Glutamatergic neuron (in vitro differentiated cells): ENCODE results near the gene ZNF75A. TPM values are rescaled to one million over a fixed set of nuclear protein-coding genes. Genes with fewer than 3 reads are reported as not detected.

ENCODE experiments used
- DNase-seq: peaks from one replicate; pipeline ENCODE4 v3.0.0; 2022
- H3K27ac Mint-ChIP-seq: one replicate; pipeline ENCODE4 v1.8.0; 2020; ENCODE audit warnings: mild to moderate bottlenecking, mixed read lengths, inconsistent platforms; ENCODE audit not compliant: unreplicated experiment
- H3K27me3 Mint-ChIP-seq: one replicate; pipeline ENCODE4 v1.8.0; 2020; ENCODE audit warnings: mild to moderate bottlenecking, moderate library complexity, mixed read lengths, inconsistent platforms; ENCODE audit not compliant: unreplicated experiment
- H3K36me3 Mint-ChIP-seq: one replicate; pipeline ENCODE4 v1.8.0; 2020; ENCODE audit warnings: mild to moderate bottlenecking, mixed read lengths, inconsistent platforms; ENCODE audit not compliant: unreplicated experiment
- H3K4me1 Mint-ChIP-seq: one replicate; pipeline ENCODE4 v1.8.0; 2020; ENCODE audit warnings: mild to moderate bottlenecking, low read depth, mixed read lengths, inconsistent platforms; ENCODE audit not compliant: unreplicated experiment
- H3K4me3 Mint-ChIP-seq: one replicate; pipeline ENCODE4 v1.8.0; 2020; ENCODE audit warnings: mild to moderate bottlenecking, mixed read lengths, inconsistent platforms; ENCODE audit not compliant: unreplicated experiment
- H3K9me3 Mint-ChIP-seq: one replicate; pipeline ENCODE4 v1.8.0; 2020; ENCODE audit warnings: mild to moderate bottlenecking, moderate library complexity, mixed read lengths, inconsistent platforms; ENCODE audit not compliant: unreplicated experiment
- CTCF ChIP-seq: fragments of 200-600 bp; sonication (generic); IDR thresholded peaks from one replicate; pipeline ENCODE4 v1.5.0; 2021; ENCODE audit not compliant: partially characterized antibody, unreplicated experiment
- total RNA-seq: library from RNA; stranded (reverse); fragmentation: NEBNext Ultra II Directional; extraction: Animal tissue kit (Norgen Biotek cat#: 25700); gene quantifications from one replicate; pipeline ENCODE4 v1.2.1, GENCODE V29; 2021; ENCODE audit not compliant: unreplicated experiment

ZNF75A gene
- total RNA-seq, 1 donor from 2014 or later = 62.4 TPM

DNA sequence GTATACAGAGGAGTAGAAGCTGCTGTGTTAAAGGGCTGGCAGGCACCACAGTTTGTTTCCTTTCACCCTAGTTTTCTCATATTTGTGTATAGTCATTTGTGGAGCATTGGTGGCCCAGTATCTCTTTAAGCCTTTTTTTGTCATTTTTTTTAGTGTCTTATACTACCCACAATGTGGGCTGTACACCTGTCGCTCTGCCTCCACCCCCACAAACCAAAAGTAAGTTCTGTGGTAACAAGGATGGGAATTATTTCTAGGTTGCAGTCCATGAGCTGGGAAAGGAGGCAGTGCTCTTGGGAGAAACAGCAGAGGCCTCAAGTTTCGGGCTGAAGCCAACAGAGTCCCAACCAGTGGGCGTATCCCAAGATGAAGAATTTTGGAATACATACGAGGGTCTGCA is 6.2 kb downstream of the ZNF75A start:
- H3K9me3 Mint-ChIP-seq = peaks cover 16% of the 10 kb centered on the region
- peaks cover 72% of the 10 kb centered on the region for H3K36me3 Mint-ChIP-seq
- no peak for TF ChIP-seq CTCF
- H3K4me3 Mint-ChIP-seq = no peak overlapping the region
- DNase-seq = no peak
- H3K27me3 Mint-ChIP-seq = peaks cover 12% of the 10 kb centered on the region
- H3K27ac Mint-ChIP-seq = no peak overlapping the region
- no peaks in the 10 kb centered on the region for H3K4me1 Mint-ChIP-seq

- peaks cover 20% of the 10 kb centered on the region for H3K9me3 Mint-ChIP-seq
- no peak for TF ChIP-seq CTCF
- peaks cover 77% of the 10 kb centered on the region for H3K36me3 Mint-ChIP-seq
- H3K27me3 Mint-ChIP-seq = peaks cover 6% of the 10 kb centered on the region
- no peaks in the 10 kb centered on the region for H3K4me1 Mint-ChIP-seq
- no peak for DNase-seq
- H3K27ac Mint-ChIP-seq = no peak overlapping the region
- no peak overlapping the region for H3K4me3 Mint-ChIP-seq
These were observed 12.2 kb downstream of the ZNF75A start for GRCh38 chr16:3317315-3317999.

- peaks cover 20% of the 10 kb centered on the region for H3K9me3 Mint-ChIP-seq
- no peaks in the 10 kb centered on the region for H3K4me1 Mint-ChIP-seq
- TF ChIP-seq CTCF = no peak
- H3K36me3 Mint-ChIP-seq = peaks cover 35% of the 10 kb centered on the region
- no peaks in the 10 kb centered on the region for H3K27me3 Mint-ChIP-seq
- no peak for DNase-seq
- H3K27ac Mint-ChIP-seq = no peak overlapping the region
- no peak overlapping the region for H3K4me3 Mint-ChIP-seq
These were observed 16.5 kb downstream of the ZNF75A start for GRCh38 chr16:3321816-3322215.

GRCh38 chr16:3327514-3327913 is 22.2 kb downstream of the ZNF75A start:
- H3K36me3 Mint-ChIP-seq = no peaks in the 10 kb centered on the region
- no peak overlapping the region for H3K27ac Mint-ChIP-seq
- no peak for DNase-seq
- H3K4me1 Mint-ChIP-seq = no peaks in the 10 kb centered on the region
- H3K9me3 Mint-ChIP-seq = peaks cover 7% of the 10 kb centered on the region
- H3K4me3 Mint-ChIP-seq = no peak overlapping the region
- no peak for TF ChIP-seq CTCF
- H3K27me3 Mint-ChIP-seq = no peaks in the 10 kb centered on the region

DNA sequence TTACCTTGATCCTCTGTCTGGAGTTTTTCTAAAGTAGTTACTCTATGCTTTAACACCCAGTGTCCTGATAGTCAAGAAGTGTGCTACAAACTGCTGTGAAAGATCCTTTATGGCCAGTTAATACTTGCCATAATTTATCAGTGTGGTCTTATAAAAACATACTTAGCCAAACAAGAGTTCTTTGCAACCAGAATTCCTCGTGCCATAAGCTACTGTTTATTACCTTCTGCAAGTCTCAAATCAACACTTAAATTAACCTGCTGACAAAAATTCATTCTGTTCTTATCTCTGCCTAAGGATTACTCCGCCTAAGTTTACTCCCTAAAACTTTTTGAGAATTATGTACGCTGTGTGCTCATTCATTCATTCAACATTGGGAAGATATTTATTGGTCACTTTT is 22.8 kb downstream of the ZNF75A start:
- no peaks in the 10 kb centered on the region for H3K27me3 Mint-ChIP-seq
- no peak overlapping the region for H3K27ac Mint-ChIP-seq
- peaks cover 5% of the 10 kb centered on the region for H3K9me3 Mint-ChIP-seq
- no peaks in the 10 kb centered on the region for H3K4me1 Mint-ChIP-seq
- H3K36me3 Mint-ChIP-seq = no peaks in the 10 kb centered on the region
- TF ChIP-seq CTCF = no peak
- no peak overlapping the region for H3K4me3 Mint-ChIP-seq
- no peak for DNase-seq
